H1 (cell line): ENCODE measurements around the gene CYBRD1. TPM values are rescaled to one million over a fixed set of nuclear protein-coding genes. Genes with fewer than 3 reads are reported as not detected.

Source experiments
- CHD7 ChIP-seq: fragments of 300-600 bp; sonication (generic); IDR thresholded peaks from 2 replicates; pipeline ENCODE4 v1.7.1; 2012; ENCODE audit warnings: low read length, moderate library complexity, mild to moderate bottlenecking, inconsistent platforms; ENCODE audit not compliant: insufficient replicate concordance
- PHF8 ChIP-seq: fragments of 200-600 bp; sonication (generic); conservative IDR thresholded peaks from 2 replicates; pipeline ENCODE4 v1.7.1; 2012; ENCODE audit warnings: low read depth, mild to moderate bottlenecking, inconsistent platforms, low read length, moderate library complexity
- TEAD4 ChIP-seq: IDR thresholded peaks from 2 replicates; pipeline ENCODE4 v1.6.1; 2012; ENCODE audit warnings: low read depth, low read length, inconsistent platforms, mixed read lengths
- polyA plus RNA-seq, 7 experiments: library from polyadenylated mRNA; depleted of rRNA in 3 of 7; stranded (reverse) in 5 of 7; unstranded in 2 of 7; fragments of >200 nt in 5 of 7; fragments of 200-250 nt in 2 of 7; gene quantifications; 1 replicate in 5 of 7; 2 replicates in 1 of 7; 4 replicates in 1 of 7; pipeline versions ENCODE4 v1.2.1 to v1.2.3, GENCODE V29; 2011 to 2013; ENCODE audit warnings: missing spikeins in 2 of 7, mixed read lengths in 2 of 7
- total RNA-seq: library from RNA; stranded (reverse); fragmentation: NEBNext Ultra II Directional; extraction: Animal tissue kit (Norgen Biotek cat#: 25700); gene quantifications from 2 replicates; pipeline ENCODE4 v1.2.1, GENCODE V29; 2021

CYBRD1 gene
- total and polyA plus RNA-seq, 2 of the 8 experiments (the other 6 are each of a cell fraction or from before 2014, with no cell fraction given): 10.7 to 12.6 TPM

DNA sequence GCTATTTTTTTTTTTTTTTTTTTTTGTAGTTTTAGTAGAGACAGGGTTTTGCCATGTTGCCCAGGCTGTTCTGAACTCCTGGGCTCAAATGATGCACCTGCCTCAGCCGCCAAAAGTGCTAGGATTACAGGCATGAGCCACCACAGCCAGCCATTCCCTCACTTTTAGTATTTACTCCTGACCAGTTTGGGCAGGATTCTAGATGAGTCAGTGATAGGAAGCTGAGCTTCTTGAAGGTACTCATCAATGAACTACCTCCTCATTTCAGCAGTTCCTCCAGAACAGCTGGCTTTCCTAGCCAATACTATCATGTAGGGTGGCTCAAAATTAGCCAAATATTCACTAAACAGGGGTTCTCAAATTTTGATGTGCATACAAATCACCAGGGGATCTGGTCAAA, 57.2 kb downstream of the CYBRD1 start (continued):
- TF ChIP-seq CHD7: no peak
- TF ChIP-seq PHF8: no peak
- no peak for TF ChIP-seq TEAD4
